GM19023 (cell line): ENCODE data around the gene VSTM4.

Experiments used
- ATAC-seq: cut with Tn5 transposase; IDR thresholded peaks from one replicate; pipeline ENCODE4 v1.9.1; 2021; ENCODE audit warnings: mild to moderate bottlenecking, moderate library complexity; ENCODE audit not compliant: unreplicated experiment

The VSTM4 gene

GRCh38 chr10:49143249-49143648, 27.9 kb upstream of the VSTM4 start:
- no peak for ATAC-seq

GRCh38 chr10:49141541-49142332, 26.4 kb upstream of the VSTM4 start:
- ATAC-seq: peak; percentile 81

DNA sequence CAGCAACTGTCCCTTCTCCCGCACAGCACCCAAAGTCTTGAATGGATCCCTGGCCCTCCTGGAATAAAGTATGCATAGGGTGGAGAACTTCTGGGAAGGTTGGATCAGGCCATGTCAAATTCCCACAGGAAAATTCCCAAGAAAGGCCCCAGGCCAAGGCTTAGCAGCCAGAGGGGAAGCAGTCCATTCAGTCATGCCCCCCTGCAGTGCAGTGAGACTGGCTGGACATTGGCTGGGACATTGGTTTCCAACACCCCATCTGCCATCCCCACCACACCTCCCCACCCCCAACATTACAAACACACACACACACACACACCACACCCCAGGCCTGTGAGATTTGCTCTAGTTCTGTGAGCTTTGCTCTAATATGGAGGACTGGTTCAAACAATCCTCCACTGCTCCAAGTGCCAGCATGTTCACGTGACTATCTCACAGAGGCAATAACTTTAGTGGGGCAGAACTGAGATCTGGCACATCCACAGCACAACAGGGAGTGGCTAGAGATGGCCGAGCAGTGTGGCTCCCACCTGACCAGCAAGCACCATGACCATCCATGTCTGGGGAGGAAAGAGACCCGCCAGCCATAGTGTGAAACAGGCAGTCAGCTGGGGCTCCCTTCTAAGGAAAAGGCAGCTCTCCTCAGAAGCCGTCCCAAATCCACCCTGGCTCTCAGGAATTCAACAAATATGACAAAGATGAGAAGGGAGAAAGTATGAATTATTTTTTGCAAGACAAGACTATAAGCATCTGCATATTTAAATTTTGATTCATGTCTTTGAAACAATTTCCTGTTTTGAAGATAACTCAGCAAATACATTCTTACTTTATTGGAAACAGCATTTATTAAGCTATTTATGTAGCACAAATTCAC, 25.2 kb upstream of the VSTM4 start:
- ATAC-seq: no peak

- no peak for ATAC-seq
Measured at GRCh38 chr10:49139846-49140195, 24.5 kb upstream of the VSTM4 start.

DNA sequence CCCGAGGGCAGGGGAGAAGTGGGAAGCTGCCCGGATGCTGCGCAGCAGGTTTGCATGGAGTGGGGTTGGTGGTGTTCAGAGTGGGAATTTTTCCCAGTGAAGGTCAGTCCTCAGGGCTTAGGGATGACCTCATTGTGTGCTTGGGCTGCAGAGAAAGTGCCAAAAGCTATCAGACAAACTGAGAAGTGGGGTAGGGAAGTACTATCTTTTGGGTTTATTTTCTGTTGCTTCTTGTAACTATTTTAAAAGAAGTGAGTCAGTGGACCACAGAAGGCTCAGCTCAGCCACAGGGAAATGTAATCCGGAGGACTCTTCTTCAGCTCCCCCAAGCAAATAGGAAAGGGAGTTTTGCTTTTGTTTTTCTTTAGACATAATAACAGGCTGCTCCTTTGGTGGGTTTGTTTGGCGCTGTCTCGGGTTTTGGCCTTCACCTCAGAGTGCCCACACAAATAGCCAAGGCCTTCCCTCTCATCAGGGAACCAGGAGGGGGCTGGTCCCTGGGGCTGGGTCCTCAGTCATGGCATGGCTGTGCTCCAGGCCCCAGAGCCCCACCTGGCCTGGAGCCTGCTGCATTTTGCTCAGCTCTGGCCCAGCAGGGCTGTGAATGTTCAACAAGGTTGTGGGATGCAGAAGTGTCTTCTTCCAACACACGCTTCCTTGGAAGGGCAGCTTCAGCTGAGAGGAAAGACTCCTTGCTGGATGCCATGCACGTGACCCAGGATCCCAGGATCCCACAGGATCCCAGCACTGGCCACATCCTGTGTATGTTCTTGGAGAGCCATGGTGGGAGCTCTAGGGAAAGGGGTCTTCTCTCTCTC, 23.9 kb upstream of the VSTM4 start:
- no peak for ATAC-seq

- no peak for ATAC-seq
Measured at GRCh38 chr10:49138361-49138891, 23.1 kb upstream of the VSTM4 start.

DNA sequence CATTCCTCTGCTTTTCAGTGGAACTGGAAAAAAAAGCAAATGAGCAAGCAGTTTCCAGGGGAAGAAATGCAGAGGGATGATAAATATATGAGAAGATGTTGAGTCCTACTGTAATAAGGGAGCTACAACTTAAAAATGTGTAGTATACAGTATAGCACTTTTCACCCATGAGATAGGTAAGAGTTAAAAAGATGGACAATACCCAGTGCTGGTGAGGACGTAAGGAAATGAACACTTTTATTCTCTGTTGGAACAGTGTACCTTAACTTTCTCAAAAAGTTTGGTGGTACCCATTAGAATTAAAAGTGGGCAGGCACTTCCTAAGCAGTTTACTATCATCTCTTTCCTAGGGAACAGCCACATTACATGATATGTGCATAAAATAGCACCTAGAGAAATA, 21.2 kb upstream of the VSTM4 start:
- ATAC-seq: no peak

- ATAC-seq: peak; percentile 49
Measured at GRCh38 chr10:49135575-49136313, 20.4 kb upstream of the VSTM4 start.

- no peak for ATAC-seq
Measured at GRCh38 chr10:49134327-49134726, 19.0 kb upstream of the VSTM4 start.

DNA sequence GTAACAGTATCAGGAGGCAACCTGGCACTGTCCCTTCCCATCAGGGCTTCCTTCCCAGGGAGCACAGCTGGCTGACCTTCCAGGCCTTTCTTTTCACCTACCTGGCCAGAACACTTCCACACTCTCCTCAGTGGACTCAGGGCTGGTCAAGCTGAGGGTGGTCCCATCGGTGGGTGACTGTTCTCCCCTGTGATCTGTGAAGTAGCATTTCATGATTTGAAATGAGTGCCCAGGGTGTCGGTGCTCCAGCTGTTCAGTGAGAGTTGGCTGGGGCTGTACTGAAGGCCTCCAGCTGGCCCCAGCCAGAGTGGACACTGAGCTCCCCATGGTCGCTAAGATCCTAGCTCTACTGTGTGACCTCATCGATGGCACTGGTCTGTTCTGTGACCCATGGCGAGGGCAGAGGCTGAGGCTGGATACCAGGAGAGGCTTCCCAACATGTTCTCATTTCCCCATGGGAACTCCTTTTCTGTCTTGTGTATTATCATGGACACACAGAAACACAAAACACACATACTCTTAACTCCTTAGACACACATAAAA, 18.5 kb upstream of the VSTM4 start, which contains the start of gene FAM170B:
FAM170B (minus strand) TSS at position 316 of the 543 bp plus-strand sequence; CDS start at position 213, 103 bp downstream.
- no peak for ATAC-seq

- ATAC-seq: no peak
Measured at GRCh38 chr10:49132362-49132737, 17.0 kb upstream of the VSTM4 start.

- no peak for ATAC-seq
Measured at GRCh38 chr10:49131507-49132361, 16.4 kb upstream of the VSTM4 start.

- ATAC-seq: no peak
Measured at GRCh38 chr10:49129376-49129775, 14.1 kb upstream of the VSTM4 start.

GRCh38 chr10:49128854-49129253, 13.5 kb upstream of the VSTM4 start:
- no peak for ATAC-seq

GRCh38 chr10:49123981-49124950, 8.9 kb upstream of the VSTM4 start:
- no peak for ATAC-seq

DNA sequence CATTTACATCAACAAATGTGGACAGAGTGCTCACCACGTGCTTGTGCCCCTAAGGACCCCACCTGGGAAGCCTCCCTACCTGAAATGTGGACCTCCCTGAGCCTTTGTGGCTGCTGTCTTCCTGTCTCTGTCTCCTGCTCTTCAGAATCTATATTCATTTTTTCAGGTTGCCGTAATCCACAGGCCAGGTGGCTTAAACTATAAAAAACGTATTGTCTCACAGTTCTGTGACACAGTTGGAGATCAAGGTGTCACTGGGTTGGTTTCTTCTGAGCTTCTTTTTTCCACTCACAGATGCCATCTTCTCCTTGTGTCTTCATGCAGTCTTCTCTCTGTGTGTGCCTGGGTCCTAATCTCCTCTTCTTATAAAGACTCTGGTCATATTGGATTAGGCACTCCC, 5.6 kb upstream of the VSTM4 start:
- no peak for ATAC-seq

- ATAC-seq: no peak
Measured at GRCh38 chr10:49119746-49120145, 4.4 kb upstream of the VSTM4 start.
